ENCODE results near the gene ADCY1. TPM values are rescaled to one million over a fixed set of nuclear protein-coding genes. Genes with fewer than 3 reads are reported as not detected.

The ADCY1 gene
- total RNA-seq, 2 experiments from 2014 or later = 0.02 to 0.07 TPM

DNA sequence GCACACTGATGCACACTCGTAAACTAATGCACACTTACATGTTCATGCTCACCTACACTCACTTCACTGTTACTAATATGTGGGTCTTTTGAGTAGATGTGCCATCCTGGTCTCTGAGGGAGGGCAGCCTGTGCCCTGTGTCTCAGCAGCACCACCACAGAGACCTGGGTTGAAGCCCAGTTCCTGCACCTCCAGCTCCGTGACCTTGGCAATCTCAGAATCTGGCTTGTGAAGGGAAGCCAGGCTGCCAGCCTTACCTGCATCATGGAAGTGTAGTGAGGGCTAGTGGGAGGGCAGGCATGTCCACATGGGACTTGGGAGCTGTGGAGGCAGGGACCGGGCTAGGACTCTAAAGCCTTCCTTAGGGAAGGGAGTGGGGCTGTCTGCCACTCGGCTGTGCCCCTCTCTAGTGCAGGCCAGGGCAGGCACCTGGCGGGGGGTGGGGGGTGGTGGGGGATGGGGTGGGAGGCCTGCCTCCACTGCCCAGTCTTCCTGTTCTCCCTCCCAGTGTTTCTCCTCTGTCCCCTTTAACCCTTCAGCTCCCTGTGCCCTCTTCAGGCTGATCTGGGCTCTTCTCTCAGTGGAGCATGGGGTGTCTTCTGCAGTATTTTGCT lies 8.1 kb downstream of the ADCY1 start:
- no peaks in the 10 kb centered on the region for H3K36me3 Mint-ChIP-seq (ENCODE audit: low read depth)
- ChIA-PET POLR2A (no interaction called here), CTCF (no interaction called here)
- H3K4me3 Mint-ChIP-seq = no peak overlapping the region
- intact Hi-C loops (cut with micrococcal nuclease) = no loop called here
- H3K4me1 Mint-ChIP-seq (ENCODE audit: low read depth) = no peaks in the 10 kb centered on the region
- ATAC-seq (no peak), DNase-seq (no peak)
- TF ChIP-seq, protein P1, sequence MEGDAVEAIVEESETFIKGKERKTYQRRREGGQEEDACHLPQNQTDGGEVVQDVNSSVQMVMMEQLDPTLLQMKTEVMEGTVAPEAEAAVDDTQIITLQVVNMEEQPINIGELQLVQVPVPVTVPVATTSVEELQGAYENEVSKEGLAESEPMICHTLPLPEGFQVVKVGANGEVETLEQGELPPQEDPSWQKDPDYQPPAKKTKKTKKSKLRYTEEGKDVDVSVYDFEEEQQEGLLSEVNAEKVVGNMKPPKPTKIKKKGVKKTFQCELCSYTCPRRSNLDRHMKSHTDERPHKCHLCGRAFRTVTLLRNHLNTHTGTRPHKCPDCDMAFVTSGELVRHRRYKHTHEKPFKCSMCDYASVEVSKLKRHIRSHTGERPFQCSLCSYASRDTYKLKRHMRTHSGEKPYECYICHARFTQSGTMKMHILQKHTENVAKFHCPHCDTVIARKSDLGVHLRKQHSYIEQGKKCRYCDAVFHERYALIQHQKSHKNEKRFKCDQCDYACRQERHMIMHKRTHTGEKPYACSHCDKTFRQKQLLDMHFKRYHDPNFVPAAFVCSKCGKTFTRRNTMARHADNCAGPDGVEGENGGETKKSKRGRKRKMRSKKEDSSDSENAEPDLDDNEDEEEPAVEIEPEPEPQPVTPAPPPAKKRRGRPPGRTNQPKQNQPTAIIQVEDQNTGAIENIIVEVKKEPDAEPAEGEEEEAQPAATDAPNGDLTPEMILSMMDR (IDR thresholded peaks at IDR 0.05) = no peak
- peaks cover 4% of the 10 kb centered on the region for H3K27me3 Mint-ChIP-seq
- H3K27ac Mint-ChIP-seq = no peak overlapping the region
- H3K9me3 Mint-ChIP-seq = no peaks in the 10 kb centered on the region

DNA sequence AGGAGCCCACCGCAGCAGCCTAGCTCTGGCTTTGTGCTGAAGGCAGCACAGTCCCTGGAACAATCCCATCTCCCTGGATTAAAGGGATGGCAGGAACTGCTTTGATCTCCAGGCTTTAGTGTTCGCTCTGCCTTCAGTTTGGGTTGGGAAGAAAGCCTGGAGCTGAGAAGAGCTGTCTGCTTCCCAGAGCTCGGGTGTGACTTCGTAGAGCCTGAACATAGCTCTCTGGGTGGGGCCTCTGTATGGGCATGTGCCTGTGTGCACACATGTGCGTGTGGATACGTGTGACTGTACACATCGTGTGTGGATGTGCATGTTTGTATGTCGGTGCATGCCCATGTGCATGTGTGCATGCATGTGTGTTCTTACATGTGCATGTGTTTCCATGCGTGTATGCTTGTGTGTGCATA lies 8.7 kb downstream of the ADCY1 start:
- TF ChIP-seq, protein P1 (IDR thresholded peaks at IDR 0.05) = no peak
- Mint-ChIP-seq H3K4me1 (ENCODE audit: low read depth) (no peaks in the 10 kb centered on the region), H3K27ac (no peak overlapping the region), H3K9me3 (no peaks in the 10 kb centered on the region), H3K4me3 (no peak overlapping the region), H3K36me3 (ENCODE audit: low read depth) (no peaks in the 10 kb centered on the region), H3K27me3 (peaks cover 2% of the 10 kb centered on the region)
- DNase-seq = no peak
- no peak for ATAC-seq
- CTCF ChIA-PET = no interaction called here
- POLR2A ChIA-PET = no interaction called here
- intact Hi-C loops (cut with micrococcal nuclease) = no loop called here

DNA sequence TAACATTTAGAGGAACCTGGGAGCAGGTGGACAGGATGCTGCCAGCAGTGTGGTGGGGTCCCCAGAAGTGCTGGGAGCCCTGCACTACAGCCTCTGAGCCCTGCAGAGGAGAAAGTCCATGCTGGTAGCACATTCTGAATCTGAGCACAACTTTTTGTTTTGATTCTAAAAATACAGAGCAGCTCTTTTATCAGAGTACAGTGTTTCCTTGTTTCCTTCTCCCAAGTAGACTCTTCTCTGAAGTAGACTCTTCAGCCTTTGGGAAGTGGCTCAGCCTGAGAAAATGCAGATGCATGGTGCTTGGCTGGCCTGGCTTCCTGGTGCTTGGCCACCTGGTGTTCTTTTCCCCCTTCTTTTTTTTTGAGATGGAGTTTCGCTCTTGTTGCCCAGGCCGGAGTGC lies 9.1 kb downstream of the ADCY1 start:
- TF ChIP-seq, protein P1 (IDR thresholded peaks at IDR 0.05) = no peak
- no peaks in the 10 kb centered on the region for H3K9me3 Mint-ChIP-seq
- H3K27ac Mint-ChIP-seq = no peak overlapping the region
- no peaks in the 10 kb centered on the region for H3K4me1 Mint-ChIP-seq (ENCODE audit: low read depth)
- H3K36me3 Mint-ChIP-seq (ENCODE audit: low read depth) = no peaks in the 10 kb centered on the region
- no peaks in the 10 kb centered on the region for H3K27me3 Mint-ChIP-seq
- no peak overlapping the region for H3K4me3 Mint-ChIP-seq
- intact Hi-C loops (cut with micrococcal nuclease) = no loop called here
- ChIA-PET POLR2A (no interaction called here), CTCF (no interaction called here)
- DNase-seq = no peak
- no peak for ATAC-seq

DNA sequence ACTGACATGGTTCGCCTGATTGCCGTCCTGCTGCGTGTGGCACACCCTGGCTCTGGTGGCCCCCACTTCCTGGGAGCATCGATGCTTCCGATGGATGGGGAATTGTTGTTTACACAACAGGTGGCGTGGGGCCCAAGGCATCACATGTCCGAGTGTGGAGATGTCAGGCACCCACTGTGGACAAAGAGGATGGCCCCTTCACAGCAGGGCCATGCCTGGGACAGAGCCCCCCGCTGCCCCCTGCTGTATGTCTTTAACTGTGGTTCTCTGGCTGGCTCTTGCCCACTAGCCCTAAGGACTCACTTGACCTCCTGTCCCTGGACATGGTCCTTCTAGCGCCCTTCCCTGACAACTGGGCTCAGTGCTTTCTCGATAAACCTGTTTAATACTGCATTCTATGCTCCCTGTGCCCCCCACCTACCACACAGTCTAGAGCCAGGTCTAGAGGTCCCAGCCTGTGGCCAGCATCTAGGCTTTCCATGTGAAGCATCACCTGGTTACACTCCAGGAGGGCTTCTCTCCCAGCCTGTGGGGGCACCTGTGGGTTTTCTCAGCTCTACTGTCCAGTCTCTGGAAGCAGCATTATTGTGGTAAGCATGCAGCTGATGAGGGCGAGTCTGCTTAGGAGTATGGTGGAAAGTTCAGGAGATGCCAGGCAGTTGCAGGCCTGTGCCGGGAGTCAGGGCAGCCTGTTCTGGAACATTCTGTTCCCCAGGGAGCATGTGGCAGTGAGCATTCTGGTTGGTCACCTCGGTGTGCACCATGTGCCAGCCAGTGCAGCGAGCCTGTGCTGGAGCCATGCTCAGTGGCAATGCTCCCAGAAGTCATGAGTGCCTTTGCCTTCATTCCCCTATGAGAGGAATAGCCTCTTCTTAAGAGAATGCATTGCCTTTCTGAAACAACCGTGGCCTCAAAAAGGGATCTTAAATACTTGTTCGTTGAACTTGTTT lies 10.4 kb downstream of the ADCY1 start:
- H3K4me1 Mint-ChIP-seq (ENCODE audit: low read depth) = no peaks in the 10 kb centered on the region
- no peaks in the 10 kb centered on the region for H3K36me3 Mint-ChIP-seq (ENCODE audit: low read depth)
- ChIA-PET POLR2A (no interaction called here), CTCF (no interaction called here)
- TF ChIP-seq, protein P1 (IDR thresholded peaks at IDR 0.05) = no peak
- no peaks in the 10 kb centered on the region for H3K27me3 Mint-ChIP-seq
- no peak overlapping the region for H3K27ac Mint-ChIP-seq
- intact Hi-C loops (cut with micrococcal nuclease) = no loop called here
- no peaks in the 10 kb centered on the region for H3K9me3 Mint-ChIP-seq
- DNase-seq (no peak), ATAC-seq (no peak)
- H3K4me3 Mint-ChIP-seq = no peak overlapping the region

DNA sequence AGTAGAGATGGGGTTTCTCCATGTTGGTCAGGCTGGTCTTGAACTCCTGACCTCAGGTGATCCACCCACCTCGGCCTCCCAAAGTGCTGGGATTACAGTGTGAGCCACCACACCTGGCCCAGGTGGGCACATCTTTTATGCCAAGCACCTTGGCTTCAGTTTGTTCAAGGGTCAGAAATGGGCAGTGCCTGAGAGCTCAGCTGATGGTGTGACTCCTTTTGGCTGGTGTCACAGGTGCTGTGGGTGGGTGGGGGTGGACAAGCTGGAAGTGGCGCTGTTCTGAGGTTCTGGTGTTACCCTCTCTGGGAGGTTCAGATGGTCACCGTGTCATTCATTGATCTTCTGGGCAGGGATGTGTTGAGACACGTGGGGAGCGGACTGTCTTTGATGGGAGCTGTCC lies 11.5 kb downstream of the ADCY1 start:
- ChIA-PET CTCF (no interaction called here), POLR2A (no interaction called here)
- ATAC-seq (no peak), DNase-seq (no peak)
- H3K36me3 Mint-ChIP-seq (ENCODE audit: low read depth) = no peaks in the 10 kb centered on the region
- TF ChIP-seq, protein P1 (IDR thresholded peaks at IDR 0.05) = no peak
- no peak overlapping the region for H3K27ac Mint-ChIP-seq
- no peaks in the 10 kb centered on the region for H3K9me3 Mint-ChIP-seq
- no peaks in the 10 kb centered on the region for H3K27me3 Mint-ChIP-seq
- intact Hi-C loops (cut with micrococcal nuclease) = no loop called here
- H3K4me1 Mint-ChIP-seq (ENCODE audit: low read depth) = no peaks in the 10 kb centered on the region
- H3K4me3 Mint-ChIP-seq = no peak overlapping the region
